NOMO-1 treated with DMSO at 0.1 percent for 48 hours (cell line): ENCODE data around the gene PLEKHS1.
A peak's percentile ranks its signal among the peaks of the same experiment; 100 is the strongest.

ENCODE experiments used
- DNase-seq: peaks from one replicate; lab custom pipeline; 2025; ENCODE audit not compliant: unreplicated experiment; lab: John Stamatoyannopoulos, UW

Gene PLEKHS1

GRCh38 chr10:113751181-113751732 lies at the start of gene PLEKHS1:
Gene PLEKHS1 (plus strand): TSS chr10:113751682. CDS start chr10:113755278, 3,596 bp downstream.
- DNase-seq, result no peak

GRCh38 chr10:113704637-113705343 lies 46.7 kb upstream of the PLEKHS1 start:
- DNase-seq, result peak; percentile 27

DNA sequence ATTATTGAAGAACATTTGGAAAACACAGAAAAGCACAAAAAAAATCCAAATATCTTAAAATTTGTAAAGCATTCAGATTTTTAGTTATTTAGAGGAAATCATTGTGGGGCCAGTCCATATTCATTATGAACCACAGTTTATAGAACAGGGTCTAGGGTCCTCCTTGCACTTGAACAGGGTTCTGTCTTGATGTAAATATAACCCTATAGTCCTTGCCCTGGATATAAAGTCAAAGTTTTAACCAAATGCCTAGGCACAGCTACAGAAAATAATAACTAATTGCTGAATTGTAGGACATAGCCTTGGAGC lies 46.2 kb upstream of the PLEKHS1 start:
- no peak for DNase-seq

GRCh38 chr10:113706623-113707022 lies 44.9 kb upstream of the PLEKHS1 start:
- DNase-seq, result no peak

DNA sequence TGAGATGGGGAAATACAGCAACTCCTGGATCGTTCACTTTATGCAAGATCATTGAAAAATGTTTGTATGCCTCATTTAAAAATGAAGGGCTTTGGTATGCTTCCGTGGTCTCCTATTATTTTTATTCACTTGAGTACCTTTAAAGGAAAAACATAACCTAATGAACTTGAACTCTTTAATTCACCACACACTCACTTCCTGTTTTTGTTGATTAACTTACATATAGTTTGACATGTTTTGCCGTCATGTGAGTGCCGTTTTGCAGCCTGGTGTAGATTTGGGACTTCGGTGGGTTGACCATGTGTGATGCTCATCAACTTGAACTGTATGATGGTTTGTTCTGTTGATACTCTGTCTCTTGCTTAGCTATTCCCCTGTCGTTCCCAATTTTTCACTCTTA lies 42.8 kb upstream of the PLEKHS1 start:
- DNase-seq, result no peak

DNA sequence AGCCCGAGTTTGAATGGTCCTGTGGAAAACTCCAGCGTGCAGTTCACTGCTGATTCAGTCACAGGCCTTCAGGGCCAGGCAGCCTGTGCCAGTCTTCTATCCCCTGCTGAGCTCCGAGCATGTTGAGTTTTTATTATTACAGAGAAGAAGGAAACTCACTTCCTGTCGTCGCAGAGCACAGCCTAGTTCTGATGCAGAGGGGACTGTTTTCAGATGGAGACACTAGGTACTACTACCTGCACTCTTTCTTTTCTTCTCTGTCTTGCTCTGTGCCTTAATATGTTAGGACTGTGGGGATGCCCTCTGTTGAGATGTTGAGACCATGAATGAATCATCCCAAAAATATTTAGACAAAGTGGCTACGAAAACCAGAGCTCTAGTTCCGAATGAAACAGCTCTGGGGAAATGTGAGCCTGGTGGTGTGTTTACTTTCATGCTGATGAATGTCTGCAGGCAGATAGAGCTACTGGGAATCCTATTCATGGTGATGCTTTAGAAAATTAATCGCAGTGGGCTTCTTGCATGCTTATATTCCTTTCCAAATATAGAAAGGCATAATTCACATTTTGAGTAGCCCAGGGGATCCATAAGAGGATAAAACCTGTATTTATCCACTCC lies 42.2 kb upstream of the PLEKHS1 start:
- DNase-seq, result no peak

- DNase-seq, result no peak
Measured at GRCh38 chr10:113711142-113711541, 40.3 kb upstream of the PLEKHS1 start.

- no peak for DNase-seq
Measured at GRCh38 chr10:113712024-113712423, 39.5 kb upstream of the PLEKHS1 start.

- no peak for DNase-seq
Measured at GRCh38 chr10:113712755-113713639, 38.5 kb upstream of the PLEKHS1 start.

DNA sequence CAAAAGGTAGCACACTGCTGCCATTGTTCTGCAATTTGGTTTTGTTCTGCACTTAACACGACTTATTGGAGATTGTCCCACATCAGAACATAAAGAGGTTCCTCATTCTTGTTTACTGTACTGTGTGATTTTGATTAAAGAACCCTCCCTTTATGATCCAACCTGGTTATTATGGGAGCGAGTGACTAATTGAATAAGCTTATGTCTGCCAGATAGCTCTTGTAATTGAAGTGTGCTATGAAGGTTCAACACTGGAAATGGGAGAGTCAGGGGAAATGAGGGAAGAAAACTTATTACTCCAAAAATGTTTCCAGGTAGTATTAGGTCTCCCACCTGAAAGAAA lies 37.9 kb upstream of the PLEKHS1 start:
- no peak for DNase-seq

- DNase-seq, result peak; percentile 60
Measured at GRCh38 chr10:113716109-113716910, 35.2 kb upstream of the PLEKHS1 start.

DNA sequence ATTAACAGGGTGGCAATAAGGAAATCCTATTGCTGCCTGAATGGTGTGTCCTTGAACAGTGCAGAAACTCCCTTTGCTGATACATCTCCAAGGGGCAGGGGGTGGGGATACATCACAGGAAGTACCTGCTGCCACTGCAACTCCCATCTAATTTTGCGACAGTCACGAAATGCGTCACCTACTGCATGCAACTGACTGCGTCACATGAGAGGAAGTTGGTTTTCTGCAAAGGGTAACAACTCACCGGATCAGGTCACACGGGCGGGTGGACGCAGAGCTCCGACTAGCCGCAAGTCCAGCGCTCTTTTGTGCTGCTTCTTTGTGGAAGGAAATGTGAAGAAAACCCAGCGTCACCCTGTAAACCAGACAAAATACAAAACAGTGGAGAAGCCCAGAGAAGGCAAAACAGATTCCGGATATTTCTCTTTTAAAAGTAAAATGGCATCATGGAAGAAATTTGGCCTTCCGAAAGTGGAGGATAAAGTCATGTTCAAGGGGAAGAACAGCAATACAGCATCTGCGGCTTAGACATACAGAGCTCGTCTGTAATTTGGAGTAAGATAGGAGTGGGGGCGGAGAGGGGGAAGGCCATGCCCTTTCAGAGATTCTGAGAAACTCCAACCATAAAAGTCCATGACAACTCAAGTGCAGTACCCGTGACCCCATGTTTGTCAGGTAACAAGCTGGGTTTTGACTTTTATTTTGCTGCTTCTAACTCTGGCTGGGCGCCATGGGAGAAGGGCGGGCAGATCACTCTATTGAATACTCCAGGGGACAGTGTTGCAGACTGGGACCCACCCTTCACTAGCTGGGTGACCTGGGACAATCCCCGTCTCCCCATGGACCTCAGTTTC lies 32.3 kb upstream of the PLEKHS1 start:
- no peak for DNase-seq

GRCh38 chr10:113720386-113720785 lies 31.1 kb upstream of the PLEKHS1 start:
- no peak for DNase-seq

- DNase-seq, result no peak
Measured at GRCh38 chr10:113732160-113732881, 19.2 kb upstream of the PLEKHS1 start.

DNA sequence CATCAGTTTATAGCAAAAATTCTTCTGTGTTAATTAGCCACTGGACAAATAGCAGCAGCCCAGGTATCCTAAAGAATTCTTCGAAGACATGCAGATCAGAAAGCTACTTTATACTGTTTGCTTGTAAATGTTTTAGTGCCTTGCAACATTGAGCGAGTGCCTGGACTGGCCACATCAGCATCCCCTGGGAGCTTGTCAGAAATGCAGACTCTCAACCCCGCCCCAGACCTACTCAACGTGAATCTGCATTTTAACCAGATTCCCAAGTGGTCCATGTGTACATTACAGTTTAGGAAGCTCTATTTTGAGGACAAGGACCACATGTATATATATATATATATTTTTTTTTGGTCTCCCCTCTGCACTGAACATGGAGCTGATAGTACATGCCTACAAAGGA lies 18.5 kb upstream of the PLEKHS1 start:
- no peak for DNase-seq

DNA sequence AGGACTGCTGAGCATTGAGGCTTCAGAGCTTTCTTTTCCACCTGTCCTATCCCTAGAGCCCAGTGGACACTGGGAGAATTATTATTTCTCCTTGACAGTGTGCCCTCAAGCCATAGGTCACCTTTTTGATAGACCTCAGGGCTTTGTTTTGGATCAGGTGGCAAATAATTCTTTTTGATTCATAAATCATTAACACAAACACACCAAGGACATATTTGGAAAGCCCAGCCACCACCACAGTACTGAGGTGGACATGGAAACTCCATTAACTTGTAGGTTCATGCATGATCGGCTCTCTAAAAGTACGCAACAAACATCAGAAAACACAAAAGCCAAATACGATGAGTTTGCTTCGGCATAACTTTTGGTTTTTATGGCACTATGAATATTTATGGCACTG lies 17.8 kb upstream of the PLEKHS1 start:
- no peak for DNase-seq

- peak; percentile 3 for DNase-seq
Measured at GRCh38 chr10:113735913-113736312, 15.6 kb upstream of the PLEKHS1 start.

GRCh38 chr10:113736576-113736975 lies 14.9 kb upstream of the PLEKHS1 start:
- DNase-seq, result no peak

- no peak for DNase-seq
Measured at GRCh38 chr10:113739031-113739430, 12.5 kb upstream of the PLEKHS1 start.
